Panc1 (cell line): Measurements from ENCODE around the gene COL6A1. TPM values are rescaled to one million over a fixed set of nuclear protein-coding genes. Genes with fewer than 3 reads are reported as not detected.

Experiments
- ATAC-seq: fragments of 200-7000 bp; cut with Tn5 transposase; 2 replicates; pipeline ENCODE4 v1.9.1; 2020; ENCODE audit warnings: mild to moderate bottlenecking, moderate library complexity
- BruUV-seq: library from RNA; stranded (reverse); fragments of 400-500 nt; replicated peaks from 2 replicates; lab custom pipeline; 2021; lab: Mats Ljungman, UMichigan
- CTCF ChIA-PET: fragments of 300-600 bp; sonication (Branson Sonifier 250); formaldehyde crosslinking; loops from one replicate; lab custom pipeline; 2022; ENCODE audit warnings: antibody characterized with exemption; lab: Charles Lee
- POLR2A ChIA-PET: fragments of 300-600 bp; sonication (Branson Sonifier 250); formaldehyde crosslinking; loops from one replicate; lab custom pipeline; 2022; ENCODE audit warnings: antibody characterized with exemption; lab: Charles Lee
- DNase-seq: peaks from one replicate; pipeline ENCODE4 v3.0.0-alpha.2; 2010; ENCODE audit warnings: low read depth, low spot score
- H3K27ac ChIP-seq: 2 replicates; pipeline ENCODE4 v1.5.1; 2011; ENCODE audit warnings: mild to moderate bottlenecking, low read length, inconsistent platforms
- H3K27me3 ChIP-seq: fragments of 200-500 bp; sonication (Bioruptor generic); 2 replicates; pipeline ENCODE4 v1.6.0; 2014; ENCODE audit warnings: low read length, inconsistent platforms; ENCODE audit not compliant: control insufficient read depth, insufficient read depth
- H3K36me3 ChIP-seq: fragments of 200-500 bp; sonication (Bioruptor generic); 2 replicates; pipeline ENCODE4 v1.5.1; 2014; ENCODE audit warnings: inconsistent platforms, mild to moderate bottlenecking, low read length, moderate library complexity; ENCODE audit not compliant: control insufficient read depth, insufficient read depth
- H3K4me1 ChIP-seq: 2 replicates; pipeline ENCODE4 v1.5.1; 2011; ENCODE audit warnings: inconsistent platforms, mild to moderate bottlenecking, low read length, moderate library complexity; ENCODE audit not compliant: control insufficient read depth, insufficient read depth
- H3K4me3 ChIP-seq, 2 experiments: 2 replicates each; pipeline ENCODE4 v1.5.1; 2011 to 2012; ENCODE audit warnings: low read depth in 2 of 2, low read length in 2 of 2, mild to moderate bottlenecking in 2 of 2, inconsistent platforms in 1 of 2, moderate library complexity in 1 of 2
- H3K9me3 ChIP-seq: fragments of 200-500 bp; sonication (Bioruptor generic); 2 replicates; pipeline ENCODE4 v1.5.1; 2014; ENCODE audit warnings: low read depth, mild to moderate bottlenecking, inconsistent platforms, low read length, moderate library complexity; ENCODE audit not compliant: control insufficient read depth, insufficient read depth
- CTCF ChIP-seq: fragments of 450-650 bp; IDR thresholded peaks from 2 replicates; pipeline ENCODE4 v1.5.1; 2017; ENCODE audit warnings: mild to moderate bottlenecking
- POLR2AphosphoS5 ChIP-seq: IDR thresholded peaks from 2 replicates; pipeline ENCODE4 v1.6.1; 2012; ENCODE audit warnings: mild to moderate bottlenecking, low read depth, low read length, moderate library complexity
- REST ChIP-seq, 2 experiments: IDR thresholded peaks; 2 replicates each; pipeline ENCODE4 v1.6.1; 2011 to 2012; ENCODE audit warnings: low read depth in 2 of 2, control low read depth in 1 of 2, low read length in 1 of 2, mild to moderate bottlenecking in 1 of 2, moderate library complexity in 1 of 2; ENCODE audit not compliant: insufficient read depth in 1 of 2
- SIN3A ChIP-seq: IDR thresholded peaks from 2 replicates; pipeline ENCODE4 v1.6.1; 2012; ENCODE audit warnings: low read depth, mild to moderate bottlenecking, low read length, moderate library complexity, borderline replicate concordance; ENCODE audit not compliant: insufficient read depth
- TCF7L2 ChIP-seq: IDR thresholded peaks from 2 replicates; pipeline ENCODE4 v1.6.1; 2011; ENCODE audit warnings: mild to moderate bottlenecking, low read depth, low read length, inconsistent platforms
- in situ Hi-C: cut with HindIII; loops from 2 replicates; pipeline ENCODE4 v1.10.0; 2016; ENCODE audit warnings: low sequenced_read_pairs, low pct_unique_long_range_greater_than_20kb
- intact Hi-C: fragments of 100-400 bp; cut with micrococcal nuclease; formaldehyde crosslinking; loops from one replicate; pipeline ENCODE4 v1.10.0; 2022; ENCODE audit not compliant: unreplicated experiment
- total RNA-seq: library from RNA; stranded (reverse); gene quantifications from one replicate; pipeline ENCODE4 v1.2.1, GENCODE V29; 2021; ENCODE audit not compliant: unreplicated experiment

COL6A1 gene
- total RNA-seq, 1 experiment from 2014 or later, result 34.2 TPM

- DNase-seq, result no peak
- no TSS peak for BruUV-seq
Measured at GRCh38 chr21:45947296-45947695, 34.3 kb upstream of the COL6A1 start.

GRCh38 chr21:45947716-45948255 is 33.8 kb upstream of the COL6A1 start:
- CTCF ChIA-PET, result no interaction called here
- Histone ChIP-seq H3K4me1 (no peaks in the 10 kb centered on the region), H3K36me3 (no peaks in the 10 kb centered on the region), H3K27me3 (no peaks in the 10 kb centered on the region), H3K4me3 (no peak overlapping the region), H3K27ac (no peak overlapping the region), H3K9me3 (no peaks in the 10 kb centered on the region)
- POLR2A ChIA-PET, result no interaction called here
- in situ Hi-C loops (no loop called here), intact Hi-C loops (no loop called here)
- TF ChIP-seq SIN3A (no peak), TCF7L2 (no peak), CTCF (no peak), POLR2AphosphoS5 (no peak), REST (IDR thresholded peaks at IDR 0.05; ENCODE audit: insufficient read depth in 1 of 2, low read depth in 2 of 2, low read length in 1 of 2) (no peak)
- DNase-seq (no peak), ATAC-seq (no peak)
- BruUV-seq, result no TSS peak

More at GRCh38 chr21:45947296-45947695, 34.3 kb upstream of the COL6A1 start:
- Histone ChIP-seq H3K9me3 (no peaks in the 10 kb centered on the region), H3K4me3 (no peak overlapping the region), H3K27ac (no peak overlapping the region), H3K36me3 (no peaks in the 10 kb centered on the region), H3K27me3 (no peaks in the 10 kb centered on the region), H3K4me1 (no peaks in the 10 kb centered on the region)
- ChIA-PET POLR2A (no interaction called here), CTCF (no interaction called here)
- intact Hi-C loops, result no loop called here
- no peak for ATAC-seq
- no peak for TF ChIP-seq POLR2AphosphoS5
- TF ChIP-seq CTCF, result no peak
- TF ChIP-seq TCF7L2, result no peak
- TF ChIP-seq SIN3A, result no peak
- no peak for TF ChIP-seq REST (IDR thresholded peaks at IDR 0.05; ENCODE audit: insufficient read depth in 1 of 2, low read depth in 2 of 2, low read length in 1 of 2)
- in situ Hi-C loops, result no loop called here
